ENCODE data around the gene FN3KRP. TPM values are rescaled to one million over a fixed set of nuclear protein-coding genes. Genes with fewer than 3 reads are reported as not detected.

FN3KRP gene
- total and polyA plus RNA-seq, 2 of the 13 experiments (the other 11 are each of a cell fraction or from before 2014, with no cell fraction given): 22.4 to 28.2 TPM

- TF ChIP-seq GMEB2 (CRISPR knock-in tag; IDR thresholded peaks at IDR 0.05; ENCODE audit: low read depth) (no peak), JARID2 (CRISPR knock-in tag; IDR thresholded peaks at IDR 0.05; ENCODE audit: insufficient replicate concordance) (peak; percentile 98), ZNF367 (CRISPR knock-in tag; IDR thresholded peaks at IDR 0.05; ENCODE audit: borderline replicate concordance) (peak; percentile 93; the same call in 1 of the 2 replicates), FOSL1 (CRISPR knock-in tag; IDR thresholded peaks at IDR 0.05; ENCODE audit: borderline replicate concordance) (peak; percentile 58; the same call in 1 of the 2 replicates), AGO2 (optimal IDR thresholded peaks at IDR 0.05; ENCODE audit: low read depth, low read length) (peak; percentile 91), CEBPB (IDR thresholded peaks at IDR 0.05; ENCODE audit: borderline replicate concordance, low read depth, low read length) (no peak), SPEN (CRISPR knock-in tag; IDR thresholded peaks at IDR 0.05; ENCODE audit: low read depth) (peak; percentile 99), ZNF609 (CRISPR knock-in tag; IDR thresholded peaks at IDR 0.05; ENCODE audit: borderline replicate concordance) (peak; percentile 97), HNRNPLL (IDR thresholded peaks at IDR 0.05; ENCODE audit: low read depth, low read length, poor library complexity, severe bottlenecking) (peak; percentile 71), ZNF180 (CRISPR knock-in tag; IDR thresholded peaks at IDR 0.05; ENCODE audit: borderline replicate concordance, low read depth) (no peak), ZNF761 (CRISPR knock-in tag; conservative IDR thresholded peaks at IDR 0.05) (peak; percentile 99), DRAP1 (CRISPR knock-in tag; IDR thresholded peaks at IDR 0.05) (peak; percentile 87), KDM5A (IDR thresholded peaks at IDR 0.05; ENCODE audit: borderline replicate concordance, low read length) (peak; percentile 44; the same call in 1 of the 2 replicates), ZFY (CRISPR knock-in tag; IDR thresholded peaks at IDR 0.05) (peak; percentile 100)
- TF ChIP-seq, protein P1, sequence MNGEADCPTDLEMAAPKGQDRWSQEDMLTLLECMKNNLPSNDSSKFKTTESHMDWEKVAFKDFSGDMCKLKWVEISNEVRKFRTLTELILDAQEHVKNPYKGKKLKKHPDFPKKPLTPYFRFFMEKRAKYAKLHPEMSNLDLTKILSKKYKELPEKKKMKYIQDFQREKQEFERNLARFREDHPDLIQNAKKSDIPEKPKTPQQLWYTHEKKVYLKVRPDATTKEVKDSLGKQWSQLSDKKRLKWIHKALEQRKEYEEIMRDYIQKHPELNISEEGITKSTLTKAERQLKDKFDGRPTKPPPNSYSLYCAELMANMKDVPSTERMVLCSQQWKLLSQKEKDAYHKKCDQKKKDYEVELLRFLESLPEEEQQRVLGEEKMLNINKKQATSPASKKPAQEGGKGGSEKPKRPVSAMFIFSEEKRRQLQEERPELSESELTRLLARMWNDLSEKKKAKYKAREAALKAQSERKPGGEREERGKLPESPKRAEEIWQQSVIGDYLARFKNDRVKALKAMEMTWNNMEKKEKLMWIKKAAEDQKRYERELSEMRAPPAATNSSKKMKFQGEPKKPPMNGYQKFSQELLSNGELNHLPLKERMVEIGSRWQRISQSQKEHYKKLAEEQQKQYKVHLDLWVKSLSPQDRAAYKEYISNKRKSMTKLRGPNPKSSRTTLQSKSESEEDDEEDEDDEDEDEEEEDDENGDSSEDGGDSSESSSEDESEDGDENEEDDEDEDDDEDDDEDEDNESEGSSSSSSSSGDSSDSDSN (CRISPR knock-in tag; IDR thresholded peaks at IDR 0.05): peak; percentile 99
- TF ChIP-seq, protein P2, sequence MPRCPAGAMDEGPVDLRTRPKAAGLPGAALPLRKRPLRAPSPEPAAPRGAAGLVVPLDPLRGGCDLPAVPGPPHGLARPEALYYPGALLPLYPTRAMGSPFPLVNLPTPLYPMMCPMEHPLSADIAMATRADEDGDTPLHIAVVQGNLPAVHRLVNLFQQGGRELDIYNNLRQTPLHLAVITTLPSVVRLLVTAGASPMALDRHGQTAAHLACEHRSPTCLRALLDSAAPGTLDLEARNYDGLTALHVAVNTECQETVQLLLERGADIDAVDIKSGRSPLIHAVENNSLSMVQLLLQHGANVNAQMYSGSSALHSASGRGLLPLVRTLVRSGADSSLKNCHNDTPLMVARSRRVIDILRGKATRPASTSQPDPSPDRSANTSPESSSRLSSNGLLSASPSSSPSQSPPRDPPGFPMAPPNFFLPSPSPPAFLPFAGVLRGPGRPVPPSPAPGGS (CRISPR knock-in tag; IDR thresholded peaks at IDR 0.05): peak; percentile 99
Observed at GRCh38 chr17:82737967-82738877, 21.7 kb downstream of the FN3KRP start (continued).
